Activated CD4-positive, alpha-beta memory T cell treated with anti-CD3 and anti-CD28 coated beads, Interleukin-2, amount 10 ng/mL, durations not matched to agents 7 days and 5 days (primary cell): ENCODE measurements around the gene POU3F3. TPM values are rescaled to one million over a fixed set of nuclear protein-coding genes. Genes with fewer than 3 reads are reported as not detected.

Experiments used
- CTCF ChIA-PET: fragments of 350-600 bp; sonication (Branson Sonifier 250); formaldehyde crosslinking; loops from one replicate; lab custom pipeline; 2021; ENCODE audit warnings: antibody characterized with exemption, inconsistent platforms; lab: Charles Lee
- POLR2A ChIA-PET: fragments of 350-600 bp; sonication (Branson Sonifier 250); formaldehyde crosslinking; loops from one replicate; lab custom pipeline; 2021; ENCODE audit warnings: antibody characterized with exemption; lab: Charles Lee
- DNase-seq: peaks from one replicate; pipeline ENCODE4 v3.0.0-alpha.2; 2020
- H3K27ac Mint-ChIP-seq: one replicate; pipeline ENCODE4 v1.8.0; 2021; ENCODE audit warnings: mild to moderate bottlenecking, mixed read lengths
- H3K27me3 Mint-ChIP-seq: one replicate; pipeline ENCODE4 v1.8.0; 2021; ENCODE audit warnings: mixed read lengths
- H3K36me3 Mint-ChIP-seq: one replicate; pipeline ENCODE4 v1.8.0; 2021; ENCODE audit warnings: low read depth, mixed read lengths
- H3K4me1 Mint-ChIP-seq: one replicate; pipeline ENCODE4 v1.8.0; 2021; ENCODE audit warnings: mixed read lengths
- H3K4me3 Mint-ChIP-seq: one replicate; pipeline ENCODE4 v1.8.0; 2021; ENCODE audit warnings: mild to moderate bottlenecking, mixed read lengths
- H3K9me3 Mint-ChIP-seq: one replicate; pipeline ENCODE4 v1.8.0; 2021; ENCODE audit warnings: mixed read lengths
- total RNA-seq, 2 experiments: library from RNA; stranded (reverse); gene quantifications; one replicate each; pipeline ENCODE4 v1.2.3, GENCODE V29; 2021

Gene POU3F3
- total RNA-seq, 2 experiments from 2014 or later, result not detected

DNA sequence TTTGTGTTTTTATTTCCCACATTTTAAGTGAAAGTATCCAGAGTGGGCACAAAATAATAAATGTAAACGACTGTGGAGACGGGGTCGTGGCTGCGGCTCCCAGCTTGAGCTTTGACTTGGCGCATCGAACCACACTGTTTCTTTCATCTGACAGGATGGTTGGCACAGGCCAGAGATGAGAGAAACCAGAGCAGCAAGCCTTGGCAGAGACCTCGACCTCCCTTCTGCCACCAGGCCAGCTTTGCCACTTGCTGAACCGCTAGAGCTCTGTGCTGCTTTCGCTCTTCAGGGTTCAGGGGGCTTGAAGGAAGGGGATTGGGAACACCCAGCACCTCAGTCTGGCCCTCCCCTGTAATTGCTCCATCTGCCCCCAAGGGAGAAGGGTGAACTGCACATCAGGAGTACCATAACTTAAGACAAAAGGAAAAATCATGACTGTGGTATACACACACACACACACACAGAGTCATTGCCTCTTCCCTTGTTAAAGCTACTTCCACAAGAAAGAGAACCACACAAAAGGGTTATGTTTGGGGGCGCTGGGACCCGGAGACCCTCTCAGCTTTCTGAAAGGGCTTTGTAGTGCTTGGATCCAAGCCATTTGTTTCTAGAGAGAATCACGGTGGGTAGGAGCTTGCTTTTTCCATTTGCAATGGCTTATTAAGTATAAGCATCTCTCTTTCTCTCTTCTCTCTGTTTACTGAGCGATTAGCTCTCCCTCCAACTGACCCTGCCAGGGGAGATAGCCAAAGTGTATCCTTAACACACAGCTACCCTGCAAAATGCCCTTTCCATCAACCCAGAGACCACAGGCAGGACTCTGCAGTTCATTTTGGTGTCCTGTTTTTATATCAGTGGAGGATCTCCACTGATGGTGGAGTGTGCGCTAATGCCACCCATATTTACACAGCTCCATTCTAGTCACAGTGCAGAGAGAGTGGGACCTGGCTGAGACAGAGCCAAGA is 23.0 kb downstream of the POU3F3 start:
- Mint-ChIP-seq H3K36me3 (no peaks in the 10 kb centered on the region), H3K4me1 (peaks cover 8% of the 10 kb centered on the region), H3K4me3 (no peak overlapping the region), H3K27me3 (peaks cover 29% of the 10 kb centered on the region), H3K27ac (no peak overlapping the region), H3K9me3 (no peaks in the 10 kb centered on the region)
- no peak for DNase-seq
- ChIA-PET POLR2A (no interaction called here), CTCF (interaction anchor here (0.8 to 2.6 kb wide), 2 partner anchors 10 to 27 kb away, joined by 4 to 9 read pairs; no protein-coding TSS in a partner anchor)

DNA sequence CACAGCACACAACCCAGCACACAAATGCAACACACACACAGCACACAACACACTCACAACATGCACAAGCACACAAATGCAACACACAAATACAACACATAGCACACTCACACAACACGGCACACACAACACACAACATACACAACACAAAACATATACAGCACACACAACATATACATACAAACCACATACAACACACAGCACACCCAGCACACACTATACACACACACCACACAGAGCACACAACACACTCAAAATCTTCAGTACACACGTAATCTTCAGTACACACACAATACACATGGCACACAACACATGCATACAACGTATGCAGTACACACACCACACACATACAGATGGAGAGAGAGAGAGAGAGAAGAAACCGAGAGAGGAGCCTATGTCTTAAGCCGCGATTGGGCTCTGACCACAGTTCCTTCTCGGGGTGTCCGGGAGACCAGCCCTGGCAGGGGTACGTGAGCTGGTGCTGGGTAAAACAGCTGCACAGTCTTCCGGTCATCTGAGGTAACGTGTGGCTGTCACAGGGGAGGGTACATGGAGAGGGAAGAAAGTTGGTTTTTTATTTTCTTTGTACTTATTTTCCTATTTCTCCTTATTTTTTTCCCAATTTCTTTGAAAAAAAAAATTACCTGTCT is 25.1 kb downstream of the POU3F3 start:
- CTCF ChIA-PET, result interaction anchor here (1.1 kb wide), 1 partner anchor 29 kb away, joined by 3 read pairs; no protein-coding TSS in a partner anchor
- no peak overlapping the region for H3K27ac Mint-ChIP-seq
- no peaks in the 10 kb centered on the region for H3K36me3 Mint-ChIP-seq
- no peaks in the 10 kb centered on the region for H3K9me3 Mint-ChIP-seq
- peaks cover 16% of the 10 kb centered on the region for H3K27me3 Mint-ChIP-seq
- DNase-seq, result no peak
- no peak overlapping the region for H3K4me3 Mint-ChIP-seq
- no peaks in the 10 kb centered on the region for H3K4me1 Mint-ChIP-seq
- POLR2A ChIA-PET, result no interaction called here

DNA sequence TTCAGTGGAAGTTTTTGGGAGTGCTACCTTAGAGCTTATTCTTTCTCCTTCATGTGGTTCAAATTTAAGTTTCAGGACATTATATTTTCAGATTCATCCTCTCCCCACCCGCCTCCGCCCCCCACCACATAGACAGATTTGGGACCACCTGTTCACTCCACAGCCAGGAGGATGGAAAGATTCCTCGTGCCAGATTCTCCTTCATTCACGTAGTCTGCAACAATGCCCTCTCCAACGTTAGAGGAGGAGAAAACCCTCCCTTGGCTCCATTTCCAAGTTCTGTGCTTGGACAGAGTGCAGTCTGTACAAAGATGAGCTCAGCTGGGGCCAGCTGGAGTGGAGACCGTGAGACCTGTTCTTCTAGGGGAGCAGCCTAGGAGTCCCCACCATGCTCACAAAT is 26.2 kb downstream of the POU3F3 start:
- POLR2A ChIA-PET, result no interaction called here
- Mint-ChIP-seq H3K27me3 (peaks cover 7% of the 10 kb centered on the region), H3K4me1 (no peaks in the 10 kb centered on the region), H3K4me3 (no peak overlapping the region), H3K27ac (no peak overlapping the region), H3K9me3 (no peaks in the 10 kb centered on the region), H3K36me3 (no peaks in the 10 kb centered on the region)
- no peak for DNase-seq
- CTCF ChIA-PET, result interaction anchor here (1.1 kb wide), 1 partner anchor 31 kb away, joined by 3 read pairs; no protein-coding TSS in a partner anchor

- CTCF ChIA-PET, result no interaction called here
- no peaks in the 10 kb centered on the region for H3K9me3 Mint-ChIP-seq
- peaks cover 4% of the 10 kb centered on the region for H3K4me1 Mint-ChIP-seq
- DNase-seq, result no peak
- H3K27me3 Mint-ChIP-seq, result peaks cover 6% of the 10 kb centered on the region
- H3K36me3 Mint-ChIP-seq, result no peaks in the 10 kb centered on the region
- H3K4me3 Mint-ChIP-seq, result no peak overlapping the region
- H3K27ac Mint-ChIP-seq, result no peak overlapping the region
- POLR2A ChIA-PET, result no interaction called here
Measured at GRCh38 chr2:104883357-104883756, 29.4 kb downstream of the POU3F3 start.

GRCh38 chr2:104885119-104885782 is 31.3 kb downstream of the POU3F3 start:
- ChIA-PET CTCF (no interaction called here), POLR2A (no interaction called here)
- H3K9me3 Mint-ChIP-seq, result no peaks in the 10 kb centered on the region
- DNase-seq, result no peak
- no peak overlapping the region for H3K4me3 Mint-ChIP-seq
- H3K4me1 Mint-ChIP-seq, result peaks cover 12% of the 10 kb centered on the region
- H3K27ac Mint-ChIP-seq, result no peak overlapping the region
- H3K36me3 Mint-ChIP-seq, result no peaks in the 10 kb centered on the region
- H3K27me3 Mint-ChIP-seq, result peaks cover 3% of the 10 kb centered on the region

DNA sequence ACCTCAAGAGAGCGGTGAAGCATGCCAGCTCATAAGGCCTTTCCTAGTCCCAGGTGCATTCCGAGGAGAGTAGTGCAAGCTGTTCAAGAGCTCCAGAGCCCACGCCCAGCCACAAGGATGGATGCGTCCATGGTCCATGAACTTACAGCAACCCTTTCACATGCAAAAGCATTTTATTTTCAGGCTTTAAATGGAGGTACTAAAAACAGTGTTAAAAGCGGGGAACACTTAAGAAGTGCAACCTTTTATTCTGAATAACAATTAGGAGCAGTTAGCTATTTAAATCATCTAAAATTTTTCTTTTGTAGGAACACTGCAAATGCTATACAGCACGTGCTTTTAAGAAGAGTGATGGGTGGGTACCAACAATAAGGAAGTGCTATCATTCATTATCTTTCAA is 33.8 kb downstream of the POU3F3 start:
- no peak overlapping the region for H3K4me3 Mint-ChIP-seq
- ChIA-PET POLR2A (no interaction called here), CTCF (no interaction called here)
- peaks cover 3% of the 10 kb centered on the region for H3K27me3 Mint-ChIP-seq
- no peaks in the 10 kb centered on the region for H3K36me3 Mint-ChIP-seq
- peaks cover 12% of the 10 kb centered on the region for H3K4me1 Mint-ChIP-seq
- H3K9me3 Mint-ChIP-seq, result no peaks in the 10 kb centered on the region
- DNase-seq, result no peak
- no peak overlapping the region for H3K27ac Mint-ChIP-seq

GRCh38 chr2:104888489-104889258 is 34.8 kb downstream of the POU3F3 start:
- ChIA-PET POLR2A (no interaction called here), CTCF (no interaction called here)
- DNase-seq, result no peak
- Mint-ChIP-seq H3K27me3 (peaks cover under 1% of the 10 kb centered on the region), H3K4me3 (no peak overlapping the region), H3K9me3 (no peaks in the 10 kb centered on the region), H3K4me1 (peaks cover 12% of the 10 kb centered on the region), H3K36me3 (no peaks in the 10 kb centered on the region), H3K27ac (no peak overlapping the region)

- Mint-ChIP-seq H3K9me3 (no peaks in the 10 kb centered on the region), H3K4me3 (no peak overlapping the region), H3K36me3 (no peaks in the 10 kb centered on the region), H3K4me1 (peaks cover 12% of the 10 kb centered on the region), H3K27me3 (no peaks in the 10 kb centered on the region), H3K27ac (no peak overlapping the region)
- POLR2A ChIA-PET, result no interaction called here
- no peak for DNase-seq
- CTCF ChIA-PET, result no interaction called here
Measured at GRCh38 chr2:104889291-104889959, 35.5 kb downstream of the POU3F3 start.

GRCh38 chr2:104889960-104890684 is 36.2 kb downstream of the POU3F3 start:
- no peaks in the 10 kb centered on the region for H3K36me3 Mint-ChIP-seq
- no peak overlapping the region for H3K27ac Mint-ChIP-seq
- POLR2A ChIA-PET, result no interaction called here
- no peaks in the 10 kb centered on the region for H3K27me3 Mint-ChIP-seq
- CTCF ChIA-PET, result no interaction called here
- H3K4me3 Mint-ChIP-seq, result no peak overlapping the region
- no peak for DNase-seq
- peaks cover 12% of the 10 kb centered on the region for H3K4me1 Mint-ChIP-seq
- H3K9me3 Mint-ChIP-seq, result no peaks in the 10 kb centered on the region

GRCh38 chr2:104890685-104891069 is 36.8 kb downstream of the POU3F3 start:
- Mint-ChIP-seq H3K27ac (no peak overlapping the region), H3K36me3 (no peaks in the 10 kb centered on the region), H3K27me3 (no peaks in the 10 kb centered on the region), H3K4me1 (peaks cover 12% of the 10 kb centered on the region), H3K9me3 (no peaks in the 10 kb centered on the region), H3K4me3 (no peak overlapping the region)
- ChIA-PET CTCF (no interaction called here), POLR2A (no interaction called here)
- no peak for DNase-seq

DNA sequence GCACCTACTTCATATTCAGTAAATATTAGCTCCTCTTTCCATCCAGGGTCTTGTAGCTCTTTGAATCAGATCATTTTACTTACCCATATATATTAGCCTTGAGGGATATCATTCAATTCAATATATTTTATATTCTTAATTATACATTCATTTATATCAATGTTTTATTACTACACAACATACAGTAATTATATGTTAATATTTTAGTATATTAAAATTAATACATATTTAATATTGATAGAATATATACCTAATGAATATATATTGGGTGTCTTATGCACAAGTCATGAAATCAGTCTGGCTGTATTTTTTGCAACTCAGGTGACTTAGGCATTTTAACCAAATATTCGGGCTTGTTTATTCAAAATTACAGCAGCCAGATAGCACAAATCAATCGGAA is 37.2 kb downstream of the POU3F3 start:
- Mint-ChIP-seq H3K27me3 (no peaks in the 10 kb centered on the region), H3K9me3 (no peaks in the 10 kb centered on the region), H3K4me3 (no peak overlapping the region), H3K27ac (no peak overlapping the region), H3K4me1 (peaks cover 12% of the 10 kb centered on the region), H3K36me3 (no peaks in the 10 kb centered on the region)
- ChIA-PET CTCF (no interaction called here), POLR2A (no interaction called here)
- DNase-seq, result no peak

DNA sequence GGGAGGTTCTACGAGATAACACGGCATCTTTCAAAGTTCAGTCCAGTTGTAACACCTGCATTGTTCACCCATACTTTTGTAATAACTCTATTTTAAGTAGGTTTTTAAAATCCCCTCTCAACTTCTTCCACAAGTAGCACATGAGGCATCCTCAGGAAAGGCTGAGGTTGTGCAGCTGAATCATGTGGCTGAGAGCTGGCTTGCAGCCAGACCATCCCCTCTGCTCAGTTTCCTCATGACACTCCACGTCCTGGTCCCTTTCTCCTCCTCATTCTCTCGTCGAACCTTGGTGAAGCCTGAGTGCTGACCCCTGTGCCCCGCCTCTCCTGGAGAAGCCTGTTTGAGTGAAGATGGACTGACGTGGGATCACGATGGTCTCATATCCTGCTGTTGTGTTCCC is 42.5 kb downstream of the POU3F3 start:
- CTCF ChIA-PET, result no interaction called here
- Mint-ChIP-seq H3K4me3 (no peak overlapping the region), H3K27ac (no peak overlapping the region), H3K9me3 (no peaks in the 10 kb centered on the region), H3K36me3 (no peaks in the 10 kb centered on the region), H3K4me1 (no peaks in the 10 kb centered on the region), H3K27me3 (no peaks in the 10 kb centered on the region)
- DNase-seq, result no peak
- POLR2A ChIA-PET, result no interaction called here
